ENCODE measurements around the gene TENT5C. TPM values are rescaled to one million over a fixed set of nuclear protein-coding genes. Genes with fewer than 3 reads are reported as not detected.
A peak's percentile ranks its signal among the peaks of the same experiment; 100 is the strongest.

The TENT5C gene
- total RNA-seq, 1 donor from 2014 or later = 59.3 TPM

DNA sequence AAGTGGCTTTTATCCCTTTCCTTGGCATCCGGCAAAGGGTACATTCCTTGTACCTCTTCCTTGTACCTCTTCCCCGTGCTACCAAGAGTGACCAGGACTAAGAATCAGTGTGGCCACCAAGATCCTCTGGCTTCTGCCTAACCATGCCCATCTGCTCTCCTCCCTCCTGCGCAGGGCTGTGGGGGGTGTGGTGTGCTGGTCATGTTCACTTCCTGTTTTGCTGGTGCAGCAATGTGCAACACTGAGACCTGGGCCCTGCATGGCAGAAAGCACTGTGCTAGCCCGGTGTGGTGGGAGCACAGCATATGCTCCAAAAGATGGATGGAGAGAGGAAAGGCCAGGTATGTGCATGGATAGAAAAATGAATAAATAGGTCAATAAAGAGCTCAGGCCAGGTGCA is 33.3 kb upstream of the TENT5C start:
- Mint-ChIP-seq H3K36me3 (ENCODE audit: low read depth) (no peaks in the 10 kb centered on the region), H3K4me1 (peaks cover 25% of the 10 kb centered on the region), H3K27me3 (no peaks in the 10 kb centered on the region), H3K27ac (peak overlapping the region; percentile 13), H3K4me3 (no peak overlapping the region), H3K9me3 (no peaks in the 10 kb centered on the region)
- DNase-seq (peak; percentile 40), ATAC-seq (ENCODE audit: low read depth) (peak; percentile 97)
- ChIA-PET CTCF (interaction anchor here (2.0 kb wide), 1 partner anchor 102 kb away, joined by 8 read pairs; no protein-coding TSS in a partner anchor), POLR2A (interaction anchor here (0.9 kb wide), 1 partner anchor 93 kb away, joined by 3 read pairs; no protein-coding TSS in a partner anchor)
- no peak for TF ChIP-seq CTCF (IDR thresholded peaks at IDR 0.05)
- intact Hi-C loops (cut with micrococcal nuclease) = loop anchor here (5.0 kb wide), 1 partner anchor 35 kb away; no protein-coding TSS in a partner anchor

- Mint-ChIP-seq H3K36me3 (ENCODE audit: low read depth) (no peaks in the 10 kb centered on the region), H3K4me3 (no peak overlapping the region), H3K27ac (no peak overlapping the region), H3K4me1 (peaks cover 25% of the 10 kb centered on the region), H3K27me3 (no peaks in the 10 kb centered on the region), H3K9me3 (no peaks in the 10 kb centered on the region)
- POLR2A ChIA-PET = interaction anchor here (0.6 to 0.9 kb wide), 2 partner anchors 37 to 92 kb away, joined by 3 to 4 read pairs; no protein-coding TSS in a partner anchor
- CTCF ChIA-PET = interaction anchor here (2.0 kb wide), 1 partner anchor 101 kb away, joined by 8 read pairs; no protein-coding TSS in a partner anchor
- intact Hi-C loops (cut with micrococcal nuclease) = loop anchor here (5.0 kb wide), 1 partner anchor 36 kb away; no protein-coding TSS in a partner anchor
- DNase-seq = no peak
- no peak for ATAC-seq (ENCODE audit: low read depth)
- TF ChIP-seq CTCF (IDR thresholded peaks at IDR 0.05) = no peak
Observed at GRCh38 chr1:117573386-117574023, 32.3 kb upstream of the TENT5C start.

GRCh38 chr1:117574161-117574835 is 31.6 kb upstream of the TENT5C start:
- Mint-ChIP-seq H3K36me3 (ENCODE audit: low read depth) (no peaks in the 10 kb centered on the region), H3K4me3 (no peak overlapping the region), H3K9me3 (no peaks in the 10 kb centered on the region), H3K27ac (no peak overlapping the region), H3K4me1 (peaks cover 25% of the 10 kb centered on the region), H3K27me3 (no peaks in the 10 kb centered on the region)
- ATAC-seq (ENCODE audit: low read depth) (no peak), DNase-seq (no peak)
- TF ChIP-seq CTCF (IDR thresholded peaks at IDR 0.05) = no peak
- CTCF ChIA-PET = interaction anchor here (2.0 kb wide), 1 partner anchor 100 kb away, joined by 8 read pairs; no protein-coding TSS in a partner anchor
- intact Hi-C loops (cut with micrococcal nuclease) = loop anchor here (5.0 kb wide), 1 partner anchor 37 kb away; no protein-coding TSS in a partner anchor
- POLR2A ChIA-PET = interaction anchor here (0.6 kb wide), 1 partner anchor 36 kb away, joined by 4 read pairs; no protein-coding TSS in a partner anchor

GRCh38 chr1:117575586-117576225 is 30.1 kb upstream of the TENT5C start:
- Mint-ChIP-seq H3K27ac (no peak overlapping the region), H3K4me1 (peaks cover 24% of the 10 kb centered on the region), H3K9me3 (no peaks in the 10 kb centered on the region), H3K4me3 (no peak overlapping the region), H3K27me3 (no peaks in the 10 kb centered on the region), H3K36me3 (ENCODE audit: low read depth) (no peaks in the 10 kb centered on the region)
- ATAC-seq (ENCODE audit: low read depth) (no peak), DNase-seq (no peak)
- ChIA-PET CTCF (interaction anchor here (1.9 kb wide), 1 partner anchor 41 kb away, joined by 4 read pairs; no protein-coding TSS in a partner anchor), POLR2A (no interaction called here)
- intact Hi-C loops (cut with micrococcal nuclease) = no loop called here
- TF ChIP-seq CTCF (IDR thresholded peaks at IDR 0.05) = no peak

Data from activated B cell treated with CpG ODN at 0.5 μM for 24 hours (primary cell).